Stimulated activated CD8-positive, alpha-beta memory T cell treated with anti-CD3 and anti-CD28 coated beads, Interleukin-15, amount 100 ng/mL, for 1 hour (primary cell): ENCODE measurements around the gene HEXD.
"Not testable (repeated sequence)": the region's sequence is repeated elsewhere in the genome, so short reads cannot be mapped to it uniquely, and the experiment has no call there.

ENCODE experiments used
- DNase-seq: peaks from one replicate; pipeline ENCODE4 v3.0.0-alpha.2; 2020; ENCODE audit warnings: low read depth

HEXD gene

DNA sequence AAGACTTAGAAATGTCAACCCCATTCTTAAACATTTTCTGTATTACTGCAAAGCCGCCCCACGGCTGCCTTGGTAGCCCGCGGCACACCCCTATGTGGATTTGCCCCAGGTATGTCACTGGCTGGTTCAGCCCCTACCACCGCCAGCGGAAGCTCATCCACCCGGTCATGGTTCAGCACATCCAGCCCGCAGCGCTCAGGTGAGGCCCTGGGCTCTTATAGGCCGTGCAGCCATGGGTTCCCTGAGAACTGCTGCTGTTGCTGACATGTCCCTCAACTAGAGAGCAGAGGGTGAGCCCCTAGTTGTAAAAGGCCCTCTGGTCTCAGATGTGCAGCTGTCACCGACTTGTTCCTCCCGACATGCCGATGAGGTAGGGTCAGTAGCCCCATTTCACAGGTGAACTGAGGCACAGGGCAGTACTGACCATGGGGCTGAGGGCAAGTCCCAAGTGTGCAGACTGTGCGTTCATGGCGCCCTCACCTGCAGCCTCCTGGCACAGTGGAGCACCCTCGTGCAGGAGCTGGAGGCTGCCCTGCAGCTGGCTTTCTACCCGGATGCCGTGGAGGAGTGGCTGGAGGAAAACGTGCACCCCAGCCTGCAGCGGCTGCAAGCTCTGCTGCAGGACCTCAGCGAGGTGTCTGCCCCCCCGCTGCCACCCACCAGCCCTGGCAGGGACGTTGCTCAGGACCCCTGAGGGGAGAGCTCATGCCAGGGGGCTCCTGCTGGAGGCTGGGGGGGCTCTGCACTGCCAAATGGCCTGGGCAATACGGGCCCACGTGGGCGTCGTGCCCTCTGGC is 23.7 kb downstream of the HEXD start:
- no peak for DNase-seq

DNA sequence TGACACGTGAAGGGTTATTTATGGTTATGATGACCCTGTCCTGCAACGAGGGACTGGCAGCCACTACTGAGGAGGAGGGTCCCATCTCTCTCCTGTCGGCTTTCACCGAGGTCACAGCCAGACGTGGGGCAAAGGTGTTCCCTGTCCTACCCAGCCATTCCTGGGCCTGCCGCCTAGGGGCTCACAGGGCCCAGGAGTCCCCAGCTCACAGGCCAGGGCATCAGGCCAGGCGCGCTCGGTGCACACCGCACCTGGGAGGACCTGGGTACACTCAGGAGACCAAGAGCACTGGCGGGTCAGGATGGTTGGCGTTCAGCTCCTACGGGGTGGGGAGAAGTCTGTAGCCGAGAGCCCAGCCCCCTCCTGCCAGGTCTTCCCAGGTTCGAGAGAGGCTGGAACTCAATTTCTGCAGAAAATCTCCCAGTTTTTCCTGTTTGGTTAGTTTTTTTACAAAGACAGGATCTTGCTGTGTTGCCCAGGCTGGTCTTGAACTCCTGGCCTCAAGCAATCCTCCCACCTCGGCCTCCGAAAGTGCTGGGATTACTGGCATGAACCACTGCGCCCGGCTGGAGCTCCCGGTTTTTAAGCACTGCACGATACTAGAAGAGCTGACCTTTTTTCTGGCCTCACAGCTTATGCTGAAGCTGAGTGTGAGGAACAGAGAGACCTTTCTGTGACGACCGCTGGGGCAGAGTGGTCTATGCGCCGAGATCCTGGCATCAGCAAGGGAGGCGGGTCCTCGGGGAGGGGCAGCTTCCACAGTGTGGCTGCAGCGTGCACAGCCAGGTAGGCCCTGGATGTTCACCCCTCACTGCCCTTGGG is 24.7 kb downstream of the HEXD start:
- DNase-seq, result no peak

DNA sequence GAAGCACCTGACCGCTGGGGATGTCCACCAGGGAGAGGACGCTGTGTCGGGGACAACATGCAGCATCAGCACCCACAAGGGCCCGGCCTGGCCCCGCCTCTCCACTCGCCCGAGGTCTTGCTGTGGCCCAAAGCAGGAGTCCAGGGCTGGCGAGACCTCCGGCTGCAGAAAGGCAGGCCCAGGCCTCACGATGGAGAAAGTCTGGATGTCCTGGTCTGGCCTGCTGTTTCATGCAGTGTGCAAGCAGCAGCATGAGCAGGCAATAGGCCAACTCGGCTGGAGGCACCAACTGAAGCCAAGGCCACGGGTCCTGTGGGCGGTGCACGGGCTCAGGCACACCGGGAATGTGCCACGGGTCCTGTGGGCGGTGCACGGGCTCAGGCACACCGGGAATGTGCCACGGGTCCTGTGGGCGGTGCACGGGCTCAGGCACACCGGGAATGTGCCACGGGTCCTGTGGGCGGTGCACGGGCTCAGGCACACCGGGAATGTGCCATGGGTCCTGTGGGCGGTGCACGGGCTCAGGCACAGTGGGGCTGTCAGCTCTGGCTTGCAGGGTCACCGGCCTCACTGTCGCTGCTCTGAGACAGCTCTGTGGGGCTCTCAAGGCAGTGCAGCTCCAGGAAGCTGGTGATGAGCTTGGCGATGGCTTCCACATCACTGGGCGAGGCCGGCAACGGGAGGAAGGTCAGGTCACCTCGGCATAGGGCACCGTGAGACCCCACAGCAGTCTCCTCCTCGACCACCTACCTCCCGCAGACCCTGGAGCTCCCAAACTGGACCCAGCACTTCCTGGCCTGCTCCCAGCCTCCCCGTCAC is 25.5 kb downstream of the HEXD start:
- DNase-seq, result no peak

DNA sequence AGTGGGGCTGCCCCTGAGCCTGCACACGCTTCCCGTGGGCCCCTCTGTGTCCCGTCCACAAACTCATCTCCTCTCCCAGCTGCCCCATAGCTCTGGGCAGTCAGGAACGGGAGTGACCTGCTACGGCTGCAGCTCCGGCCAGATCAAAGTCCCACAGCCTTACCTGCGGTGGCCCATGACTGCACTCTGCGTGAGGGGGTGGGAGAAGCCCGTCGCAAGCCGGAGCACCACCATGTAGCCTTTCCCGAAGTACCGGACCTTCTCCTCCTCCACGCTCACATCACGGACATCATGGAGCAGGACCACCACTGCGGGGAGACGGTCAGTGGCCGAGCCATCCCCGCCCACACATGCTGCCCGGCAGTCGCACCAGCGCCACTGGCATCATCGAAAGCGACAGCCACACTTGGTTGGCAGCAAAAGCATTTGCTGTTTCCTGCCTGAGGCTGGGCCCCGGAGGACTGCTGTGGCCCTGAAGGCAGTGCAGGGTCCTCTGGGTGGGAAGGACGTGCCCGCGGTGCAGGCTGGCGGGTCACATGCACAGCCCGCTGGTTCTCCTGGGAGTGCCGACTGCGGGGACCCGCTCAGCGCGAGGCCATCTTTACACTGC is 26.2 kb downstream of the HEXD start:
- DNase-seq, result no peak

DNA sequence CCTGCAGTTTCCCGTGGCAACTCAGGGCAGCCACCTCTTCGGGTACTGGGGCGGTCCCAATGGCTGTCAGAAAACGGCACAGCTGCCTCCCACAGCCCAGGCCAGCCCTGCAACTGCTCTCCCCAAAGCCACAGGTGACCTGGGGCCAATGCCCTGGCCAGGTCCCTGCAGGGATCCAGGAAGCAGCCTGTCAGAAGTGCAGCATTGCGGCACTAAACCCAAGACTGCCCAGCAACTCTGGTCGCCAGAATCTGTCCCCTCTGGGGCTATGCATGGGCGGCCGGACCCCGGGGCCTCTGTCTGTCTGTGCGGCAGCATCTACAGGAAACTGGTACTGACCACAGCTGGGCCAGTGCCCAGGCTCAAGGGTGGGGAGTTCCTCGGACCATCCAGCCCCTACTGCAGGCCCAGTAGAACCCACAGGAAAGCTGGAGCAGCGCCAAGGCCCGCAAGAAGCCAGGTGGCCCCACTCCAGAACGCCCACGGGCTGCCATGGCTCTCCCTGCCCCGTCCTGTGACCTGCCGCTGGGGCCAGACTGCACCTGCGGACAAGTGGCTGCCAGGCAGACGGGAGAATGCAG is 26.9 kb downstream of the HEXD start:
- DNase-seq, result no peak

DNA sequence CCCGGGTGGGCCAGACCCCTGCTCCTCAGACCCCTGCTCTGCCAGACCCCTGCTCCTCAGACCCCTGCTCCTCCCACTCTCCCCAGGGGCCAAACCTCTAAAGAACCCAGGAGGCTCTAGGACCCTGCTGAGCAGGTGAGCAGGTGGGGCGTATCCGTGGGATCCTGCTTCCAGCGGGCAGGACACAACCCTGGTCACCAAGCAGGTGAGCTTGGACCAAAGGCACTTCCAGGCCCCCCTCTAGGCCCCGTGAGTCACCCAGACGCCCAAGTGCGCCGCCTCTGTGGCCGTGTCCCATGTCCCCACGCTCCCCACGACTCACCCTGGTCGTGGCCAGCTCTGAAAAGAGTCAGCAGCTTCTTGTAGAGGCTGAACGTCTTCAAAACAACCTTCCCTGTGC is 27.4 kb downstream of the HEXD start:
- DNase-seq, result no peak

DNA sequence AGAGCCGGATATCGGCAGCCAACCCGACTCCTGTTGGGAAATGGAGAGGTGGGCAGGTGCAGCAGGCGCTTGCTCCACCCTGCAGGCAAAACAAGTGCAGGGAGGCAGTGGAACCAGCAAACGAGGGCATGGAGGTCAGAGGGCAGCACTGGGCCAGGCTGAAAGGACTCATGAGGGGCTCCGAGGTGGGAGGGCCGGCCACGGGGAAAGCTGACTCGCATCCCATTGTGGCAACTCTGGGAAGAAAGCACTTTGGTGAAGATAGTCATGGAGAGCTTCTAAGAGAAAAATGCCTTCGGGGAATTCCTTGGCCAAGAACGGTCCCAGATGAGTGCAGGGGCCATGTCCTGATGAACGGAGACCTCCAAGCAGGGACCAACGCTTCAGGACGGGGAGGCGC is 28.0 kb downstream of the HEXD start:
- DNase-seq, result no peak

DNA sequence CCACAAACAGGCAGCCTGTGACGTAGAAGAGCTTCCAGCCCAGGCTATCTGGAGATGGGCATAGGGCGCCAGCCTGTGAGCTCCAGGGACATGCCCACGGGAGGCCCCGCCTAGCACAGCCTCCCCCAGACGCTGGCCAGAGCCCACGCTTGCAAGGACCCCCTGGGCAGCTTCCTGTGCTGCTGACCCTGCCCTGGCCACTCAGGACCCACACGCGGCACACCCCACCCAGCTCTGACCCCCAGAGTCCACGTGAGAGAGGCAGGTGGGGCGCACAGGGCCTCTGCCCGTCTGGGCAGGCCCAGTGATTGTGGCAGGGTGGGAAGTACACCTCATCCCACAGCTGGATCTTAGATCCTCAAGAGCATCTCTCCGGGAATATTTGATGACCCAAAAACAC is 28.5 kb downstream of the HEXD start:
- no peak for DNase-seq

DNA sequence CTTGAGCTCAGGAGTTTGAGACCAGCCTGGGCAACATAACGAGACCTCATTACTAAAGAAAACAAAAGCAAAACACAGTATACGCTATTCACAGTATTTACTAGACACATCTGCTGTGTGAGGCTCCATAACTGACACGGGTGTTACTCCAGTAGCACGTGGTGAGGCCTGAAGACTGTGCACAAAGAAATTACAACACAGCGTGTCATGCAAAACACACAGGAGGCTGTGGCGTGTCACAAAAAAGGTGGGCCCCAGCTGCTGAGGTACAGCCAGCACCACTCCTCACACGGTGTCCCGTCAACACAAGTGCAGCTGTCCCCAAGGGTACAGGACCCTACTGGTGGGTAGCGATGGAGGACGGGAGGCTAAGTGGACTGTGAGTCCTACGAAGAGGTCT is 29.7 kb downstream of the HEXD start:
- no peak for DNase-seq

DNA sequence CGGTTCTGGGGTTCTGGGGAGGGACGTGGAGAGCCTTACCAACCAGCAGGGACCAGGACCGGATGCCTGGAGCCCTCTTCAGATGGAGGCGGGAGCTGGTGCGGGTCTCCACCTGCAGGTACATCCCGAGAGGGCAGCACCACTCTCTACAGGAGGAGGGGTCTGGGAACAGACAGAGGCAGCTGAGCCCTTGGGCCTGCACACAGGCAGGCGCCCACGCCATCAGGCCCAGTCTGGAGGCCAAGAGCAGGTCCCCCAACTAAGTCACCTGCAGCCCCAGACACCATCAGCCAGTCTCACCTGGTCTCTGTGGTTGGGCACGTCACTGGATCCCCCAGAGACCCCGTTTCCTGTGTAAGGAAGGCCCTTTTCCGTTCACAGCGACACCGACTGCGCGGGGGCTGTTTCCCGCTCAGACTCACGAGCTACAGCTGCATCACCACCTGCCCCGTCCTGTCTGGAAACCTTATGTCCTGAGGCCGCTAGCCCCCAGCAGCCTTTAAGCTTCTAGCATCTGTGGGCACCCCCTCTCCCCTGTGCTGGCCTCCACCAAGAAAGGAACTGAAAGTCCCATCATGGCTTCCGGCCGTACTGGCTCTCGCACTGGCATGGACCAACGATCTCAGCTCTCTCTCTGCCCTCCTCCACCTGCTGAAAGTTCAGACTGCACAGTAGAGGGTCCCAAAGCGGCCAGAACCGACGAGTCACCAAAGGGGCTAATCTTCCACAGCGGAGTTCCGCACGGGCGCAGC is 31.2 kb downstream of the HEXD start:
- peak; percentile 47 for DNase-seq

DNA sequence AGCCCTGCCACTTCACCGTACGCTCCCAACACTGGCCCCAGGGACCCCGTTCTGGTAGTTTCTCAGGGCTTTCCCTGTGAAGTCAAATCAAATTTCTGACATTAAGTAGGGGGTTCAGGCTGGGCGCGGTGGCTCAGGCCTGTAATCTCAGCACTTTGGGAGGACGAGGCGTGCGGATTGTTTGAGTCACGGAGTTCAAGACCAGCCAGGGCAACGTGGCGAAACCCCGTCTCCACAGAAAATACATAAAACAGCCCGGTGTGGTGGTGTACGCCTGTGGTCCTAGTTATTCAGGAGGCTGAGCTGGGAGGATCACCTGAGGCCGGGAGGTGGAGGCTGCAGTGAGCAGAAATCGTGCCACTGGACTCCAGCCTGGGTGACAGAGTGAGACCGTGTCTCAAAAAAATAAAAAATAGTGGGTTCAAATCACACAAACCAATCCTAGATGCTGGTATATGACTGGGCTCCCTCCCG is 31.8 kb downstream of the HEXD start:
- DNase-seq, result no peak

DNA sequence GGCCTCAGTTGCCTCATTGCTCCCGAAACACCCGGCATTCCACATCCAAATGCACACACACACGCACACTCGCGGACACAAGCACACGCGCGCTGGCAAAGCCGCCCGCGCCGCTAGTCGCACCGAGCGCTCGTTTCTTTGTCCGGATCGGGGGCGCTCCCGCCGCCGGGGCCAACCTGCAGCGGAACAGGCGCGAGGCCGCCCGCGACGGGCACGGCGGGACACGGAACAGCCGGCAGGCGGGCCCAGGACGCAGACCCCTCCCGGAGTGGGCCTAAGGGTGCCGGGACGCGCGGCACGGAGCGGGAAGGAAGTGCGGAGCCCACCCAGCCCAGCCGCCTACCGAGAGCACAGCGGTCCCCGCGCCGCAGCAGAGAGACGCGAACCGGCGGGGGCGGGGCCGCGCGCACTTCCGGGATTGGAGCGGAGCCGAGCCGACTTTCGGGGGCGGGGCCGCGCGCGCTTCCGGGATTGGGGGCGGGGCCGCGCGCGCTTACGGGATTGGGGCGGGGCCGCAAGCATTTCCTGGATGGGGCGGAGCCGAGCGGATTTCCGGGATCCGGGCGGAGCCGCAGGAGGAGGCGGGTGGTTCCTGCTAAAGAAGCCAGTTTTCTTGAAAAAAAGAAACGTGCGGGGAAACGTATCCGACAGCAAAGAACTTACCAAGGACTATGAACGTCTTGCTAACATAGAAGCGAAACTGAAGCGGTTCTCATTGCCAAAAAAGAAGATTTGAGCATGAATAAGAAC is 32.4 kb downstream of the HEXD start, which contains the start of gene CYBC1:
Gene CYBC1 (minus strand): TSS at position 396 of the 750 bp plus-strand sequence. CDS start 1,498 bp downstream, outside the sequence.
- peak; percentile 90 for DNase-seq

DNA sequence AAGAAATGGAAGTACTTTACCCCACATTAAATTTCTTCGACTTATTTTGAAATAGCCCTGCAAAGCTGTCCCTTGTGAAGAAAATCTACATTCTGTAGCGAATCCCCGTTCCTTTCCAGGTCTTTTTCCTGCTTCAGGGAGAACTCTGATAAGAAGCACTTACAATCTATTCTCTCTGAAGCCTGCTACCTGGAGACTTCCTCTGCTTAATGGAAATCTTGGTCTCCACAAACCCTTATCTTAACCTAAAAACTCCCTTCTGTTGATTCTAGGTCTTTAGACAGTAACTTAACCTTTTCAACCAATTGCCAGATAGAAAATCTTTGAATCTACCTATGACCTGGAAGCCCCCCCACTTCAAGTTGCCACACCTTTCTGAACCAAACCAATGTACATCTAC is 34.0 kb downstream of the HEXD start:
- DNase-seq, result no peak

DNA sequence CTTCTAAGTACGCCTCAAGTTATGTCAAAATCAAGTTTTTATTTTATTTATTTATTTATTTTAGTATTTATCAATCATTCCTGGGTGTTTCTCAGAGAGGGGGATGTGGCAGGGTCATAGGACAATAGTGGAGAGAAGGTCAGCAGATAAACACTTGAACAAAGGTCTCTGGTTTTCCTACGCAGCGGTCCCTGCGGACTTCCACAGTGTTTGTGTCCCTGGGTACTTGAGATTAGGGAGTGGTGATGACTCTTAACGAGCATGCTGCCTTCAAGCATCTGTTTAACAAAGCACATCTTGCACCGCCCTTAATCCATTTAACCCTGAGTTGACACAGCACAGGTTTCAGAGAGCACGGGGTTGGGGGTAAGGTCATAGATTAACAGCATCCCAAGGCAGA is 35.0 kb downstream of the HEXD start:
- DNase-seq, result not testable (repeated sequence)

DNA sequence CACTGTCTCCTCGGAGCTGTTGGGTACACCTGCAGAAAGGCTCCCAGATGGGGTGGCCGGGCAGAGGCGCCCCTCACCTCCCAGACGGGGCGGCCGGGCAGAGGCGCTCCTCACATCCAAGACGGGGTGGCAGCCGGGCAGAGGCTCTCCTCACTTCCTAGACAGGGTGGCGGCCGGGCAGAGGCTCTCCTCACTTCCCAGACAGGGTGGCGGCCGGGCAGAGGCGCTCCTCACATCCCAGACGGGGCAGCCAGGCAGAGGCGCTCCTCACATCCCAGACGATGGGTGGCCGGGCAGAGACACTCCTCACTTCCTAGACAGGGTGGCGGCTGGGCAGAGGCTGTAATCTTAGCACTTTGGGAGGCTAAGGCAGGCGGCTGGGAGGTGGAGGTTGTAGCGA is 35.6 kb downstream of the HEXD start:
- not testable (repeated sequence) for DNase-seq

DNA sequence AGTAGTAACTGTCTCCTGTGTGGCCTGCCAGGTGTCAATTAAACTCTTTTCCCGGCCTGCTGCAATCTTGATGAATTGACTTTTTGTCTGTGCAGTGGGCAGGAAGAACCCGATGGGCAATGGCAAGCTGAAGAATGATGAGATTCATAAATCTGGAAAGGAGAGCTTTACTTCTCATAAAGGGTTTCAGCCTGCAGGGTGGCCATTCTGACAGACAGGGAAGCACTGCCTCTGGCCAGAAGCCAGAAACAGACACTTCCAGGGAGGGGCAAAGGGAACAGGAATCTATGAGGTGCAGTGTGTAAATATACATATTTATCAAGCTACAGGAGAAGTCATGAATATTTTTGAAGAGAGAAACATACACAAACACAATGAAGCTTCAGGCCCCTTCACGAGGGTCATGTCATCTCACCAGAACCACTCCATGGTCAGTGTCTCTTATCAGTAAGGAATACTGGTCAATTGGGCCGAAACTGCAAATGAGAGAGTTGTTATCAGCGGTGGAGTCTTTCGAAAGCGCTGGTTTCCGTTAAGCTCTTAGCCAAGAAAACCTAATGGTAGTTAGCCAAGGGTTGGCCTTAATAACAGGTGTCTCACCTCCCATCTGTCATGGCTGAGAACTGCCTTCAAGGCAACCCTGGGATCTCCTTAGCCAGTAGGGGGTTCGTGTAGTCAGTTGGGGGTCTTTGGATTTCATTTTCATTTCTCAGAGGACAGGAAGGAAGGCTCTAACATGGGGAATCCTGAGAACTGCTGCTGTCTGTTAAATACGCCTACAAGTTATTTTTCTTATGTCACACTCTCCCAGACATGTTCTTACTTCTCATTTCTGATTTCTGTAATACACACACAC is 39.2 kb downstream of the HEXD start:
- DNase-seq, result no peak

DNA sequence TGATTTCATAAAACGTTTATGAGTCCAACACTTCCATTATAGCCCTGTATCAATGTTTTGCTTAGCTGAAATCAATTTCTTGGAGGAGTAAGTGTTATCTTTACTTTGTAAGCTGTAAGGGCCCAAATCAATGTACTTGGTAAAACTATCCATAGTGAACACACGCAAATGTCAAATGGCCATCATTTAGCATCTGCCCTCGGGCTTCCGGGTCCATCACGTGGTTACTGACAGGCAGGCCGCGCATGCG is 39.7 kb downstream of the HEXD start:
- no peak for DNase-seq

DNA sequence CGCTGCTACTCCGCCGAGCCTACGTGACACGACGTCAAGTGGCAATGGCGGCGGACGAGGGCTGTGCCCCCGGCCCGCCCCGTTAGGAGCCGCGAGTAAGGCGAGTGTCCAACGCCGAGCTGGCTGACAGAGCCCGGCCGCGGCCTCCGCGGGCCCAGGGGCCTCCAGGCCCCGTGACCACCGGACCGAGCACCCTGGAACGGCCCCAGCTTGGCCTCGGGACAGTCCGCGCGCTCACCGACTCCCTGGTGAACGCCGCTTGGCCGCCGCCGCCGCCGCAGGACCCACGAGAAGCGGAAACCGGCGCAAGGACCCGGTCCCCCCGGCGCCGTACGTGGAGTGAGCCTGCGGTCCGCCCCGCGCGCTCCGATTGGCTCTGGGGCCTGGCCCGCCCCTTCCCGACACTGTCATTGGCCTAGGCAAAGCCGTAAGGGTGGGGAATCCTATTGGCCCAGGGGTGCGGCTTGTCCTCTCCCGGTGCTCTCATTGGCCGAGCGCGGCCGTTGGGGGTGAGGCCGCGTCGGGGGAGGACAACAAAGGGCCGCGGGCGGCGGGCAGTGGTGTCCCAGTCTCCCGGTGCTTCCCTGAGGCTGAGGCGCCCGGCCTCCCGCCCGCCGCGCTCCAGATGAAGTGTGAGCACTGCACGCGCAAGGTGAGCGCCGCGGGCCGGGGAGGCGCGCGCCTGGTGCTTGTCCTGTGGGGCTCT is 40.2 kb downstream of the HEXD start, which contains the start of gene NARF:
Gene NARF (plus strand): TSS at position 563 of the 706 bp plus-strand sequence. CDS start 63 bp downstream, at position 626.
- DNase-seq, result peak; percentile 89
